GM10248 (cell line): ENCODE measurements around the gene GATD1.

Source experiments
- CTCF ChIA-PET: fragments of 300-600 bp; sonication (Branson Sonifier 250); formaldehyde crosslinking; extraction: SDS; loops from one replicate; lab custom pipeline; 2021; ENCODE audit warnings: antibody characterized with exemption; lab: Yijun Ruan, JAX
- POLR2A ChIA-PET: fragments of 350-650 bp; sonication (Branson Sonifier 250); formaldehyde crosslinking; extraction: SDS; loops from one replicate; lab custom pipeline; 2020; ENCODE audit warnings: antibody characterized with exemption; lab: Yijun Ruan, JAX
- DNase-seq: peaks from one replicate; pipeline ENCODE4 v3.0.0; 2012; ENCODE audit errors: extremely low spot score
- CTCF ChIP-seq: IDR thresholded peaks from 2 replicates; pipeline ENCODE4 v1.5.1; 2012; ENCODE audit warnings: mild to moderate bottlenecking, low read depth; ENCODE audit errors: extremely low read depth, missing control alignments, control extremely low read depth

Gene GATD1

GRCh38 chr11:733072-733471 lies 44.2 kb downstream of the GATD1 start:
- no peak for TF ChIP-seq CTCF
- CTCF ChIA-PET, result interaction anchor here (1.1 kb wide), 2 partner anchors 10 to 179 kb away, joined by 3 read pairs; no protein-coding TSS in a partner anchor
- no peak for DNase-seq
- POLR2A ChIA-PET, result no interaction called here

DNA sequence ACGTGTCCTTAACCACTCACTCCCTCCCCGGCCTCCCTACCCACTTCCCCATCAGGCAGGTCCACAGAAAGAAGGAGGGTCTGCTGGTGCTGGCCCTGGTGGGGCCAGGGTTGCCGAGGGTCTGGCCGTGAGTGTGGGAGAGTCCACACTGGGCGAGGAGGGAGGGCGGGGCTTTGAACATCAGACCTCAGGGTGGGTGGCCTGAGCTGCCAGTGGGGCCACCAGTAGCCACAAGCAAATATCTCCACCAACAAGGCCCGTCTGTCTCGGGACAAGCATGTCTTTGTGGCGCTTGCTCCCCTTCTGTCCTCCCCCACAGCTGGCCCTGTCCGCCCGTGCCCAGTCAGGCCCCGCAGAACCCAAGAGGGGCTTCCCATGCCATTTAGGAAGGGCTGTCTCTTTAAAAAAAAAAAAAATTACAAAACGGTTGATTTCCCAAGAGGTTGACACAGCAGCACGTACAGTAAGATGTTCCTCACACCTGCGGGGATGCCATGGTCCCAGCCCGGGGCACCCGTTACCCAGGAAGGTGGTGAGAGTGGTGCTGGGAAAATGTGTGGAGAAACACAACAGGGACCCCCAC lies 47.7 kb downstream of the GATD1 start:
- ChIA-PET POLR2A (no interaction called here), CTCF (interaction anchor here (0.9 to 9.4 kb wide), 5 partner anchors 13 to 280 kb away, joined by 3 to 112 read pairs (median 11); partner anchors contain the start of genes DEAF1, PTDSS2, TALDO1 and TMEM80)
- TF ChIP-seq CTCF, result no peak
- DNase-seq, result no peak

GRCh38 chr11:728901-729491 lies 48.3 kb downstream of the GATD1 start:
- no peak for TF ChIP-seq CTCF
- POLR2A ChIA-PET, result no interaction called here
- CTCF ChIA-PET, result interaction anchor here (0.9 to 9.4 kb wide), 9 partner anchors 10 to 175 kb away, joined by 3 to 112 read pairs (median 7); partner anchors contain the start of genes DEAF1, TALDO1 and TMEM80
- no peak for DNase-seq

DNA sequence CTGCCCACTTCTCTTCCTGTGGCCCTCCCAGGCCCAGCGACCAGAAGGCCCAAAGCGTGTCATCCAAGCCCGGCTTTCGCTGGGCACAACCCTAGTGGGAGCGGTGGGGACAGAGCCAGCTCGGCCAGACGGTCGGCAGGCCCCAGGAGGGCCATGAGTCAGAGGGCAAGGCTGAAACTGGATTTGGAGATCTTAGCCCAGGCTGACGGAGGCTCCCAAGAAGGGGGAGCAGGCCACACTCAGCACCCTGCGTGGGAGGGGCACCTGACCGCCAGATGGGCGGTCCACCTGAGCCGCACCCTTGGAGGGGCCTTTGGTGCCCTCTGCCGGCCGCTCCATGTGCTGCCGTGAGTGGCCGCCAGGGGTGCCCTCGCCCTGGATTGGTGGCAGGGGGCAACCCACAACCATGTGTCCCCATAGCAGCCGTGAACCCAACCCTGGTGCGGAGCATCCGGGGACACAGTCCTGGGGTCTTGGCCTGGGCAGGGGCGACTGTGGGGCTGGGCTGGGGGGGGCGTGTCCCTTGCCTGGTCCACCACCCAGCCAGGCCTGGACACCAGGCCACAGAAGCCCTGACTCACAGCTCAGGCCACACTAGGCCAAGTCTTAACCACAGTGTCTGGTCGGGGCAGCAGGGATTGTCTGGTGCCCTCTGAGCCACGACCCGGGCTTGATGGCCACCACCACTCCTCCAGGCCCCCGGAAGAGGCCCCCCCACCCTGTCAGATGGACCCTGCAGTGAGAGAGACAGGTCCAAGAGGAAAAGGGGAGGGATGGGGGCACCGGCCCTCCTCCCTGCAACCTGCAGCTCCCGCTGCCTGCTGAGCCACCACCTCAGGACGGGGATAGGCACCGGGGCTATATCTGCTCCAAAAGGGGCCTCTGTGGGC lies 49.2 kb downstream of the GATD1 start:
- ChIA-PET POLR2A (no interaction called here), CTCF (interaction anchor here (0.9 to 9.4 kb wide), 15 partner anchors 9 to 174 kb away, joined by 3 to 112 read pairs (median 7); partner anchors contain the start of genes DEAF1, TALDO1 and TMEM80)
- TF ChIP-seq CTCF, result peak; percentile 99
- peak; percentile 93 for DNase-seq

DNA sequence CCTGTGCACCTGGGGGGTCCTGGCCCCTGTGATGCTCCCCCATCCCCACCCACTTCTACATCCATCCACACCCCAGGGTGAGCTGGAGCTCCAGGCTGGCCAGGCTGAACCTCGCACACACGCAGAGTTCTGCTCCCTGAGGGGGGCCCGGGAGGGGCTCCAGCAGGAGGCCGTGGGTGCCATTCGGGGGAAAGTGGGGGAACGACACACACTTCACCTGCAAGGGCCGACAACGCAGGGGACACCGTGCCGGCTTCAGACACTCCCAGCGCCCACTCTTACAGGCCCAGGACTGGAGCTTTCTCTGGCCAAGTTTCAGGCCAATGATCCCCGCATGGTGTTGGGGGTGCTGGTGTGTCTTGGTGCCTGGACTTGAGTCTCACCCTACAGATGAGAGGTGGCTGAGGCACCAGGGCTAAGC lies 50.0 kb downstream of the GATD1 start:
- ChIA-PET POLR2A (no interaction called here), CTCF (interaction anchor here (0.6 to 9.4 kb wide), 16 partner anchors 8 to 179 kb away, joined by 3 to 112 read pairs (median 5); partner anchors contain the start of genes DEAF1, TALDO1 and TMEM80)
- no peak for DNase-seq
- no peak for TF ChIP-seq CTCF
